K562 (cell line): ENCODE results near the gene KRI1. TPM values are rescaled to one million over a fixed set of nuclear protein-coding genes. Genes with fewer than 3 reads are reported as not detected.
A peak's percentile ranks its signal among the peaks of the same experiment; 100 is the strongest.

Source experiments
- BRCA1 ChIP-seq, 2 experiments: fragments of 450-650 bp in 1 of 2; sonication (generic) in 1 of 2; formaldehyde crosslinking in 1 of 2; IDR thresholded peaks; 2 replicates each; pipeline versions ENCODE4 v1.5.0 to v1.6.1; 2017 to 2020; ENCODE audit warnings: mild to moderate bottlenecking in 1 of 2, missing genetic modification reagents in 1 of 2
- BRF2 ChIP-seq: IDR thresholded peaks from 3 replicates; pipeline ENCODE4 v1.6.1; 2011; ENCODE audit warnings: borderline replicate concordance, mild to moderate bottlenecking; ENCODE audit not compliant: insufficient read length, insufficient read depth
- E2F4 ChIP-seq: sonication (generic); formaldehyde crosslinking; IDR thresholded peaks from 2 replicates; pipeline ENCODE4 v1.8.0; 2022; ENCODE audit warnings: mild to moderate bottlenecking, low read depth, missing genetic modification reagents
- HDAC6 ChIP-seq: IDR thresholded peaks from 2 replicates; pipeline ENCODE4 v1.6.1; 2012; ENCODE audit warnings: low read depth, mild to moderate bottlenecking, control low read depth, inconsistent platforms, low read length, moderate library complexity
- HDGF ChIP-seq: fragments of 450-650 bp; IDR thresholded peaks from 2 replicates; pipeline ENCODE4 v1.6.1; 2016
- JUNB ChIP-seq: fragments of 450-650 bp; formaldehyde crosslinking; conservative IDR thresholded peaks from 2 replicates; pipeline ENCODE4 v1.4.0; 2020; ENCODE audit warnings: mild to moderate bottlenecking
- NFIC ChIP-seq: fragments of 450-650 bp; IDR thresholded peaks from 2 replicates; pipeline ENCODE4 v1.6.1; 2017; ENCODE audit warnings: mild to moderate bottlenecking, inconsistent platforms
- NR2F6 ChIP-seq: fragments of 450-650 bp; formaldehyde crosslinking; IDR thresholded peaks from 2 replicates; pipeline ENCODE4 v1.4.0; 2020; ENCODE audit warnings: mild to moderate bottlenecking
- NR3C1 ChIP-seq: sonication (generic); formaldehyde crosslinking; IDR thresholded peaks from 2 replicates; pipeline ENCODE4 v1.8.1; 2022; ENCODE audit warnings: missing genetic modification reagents
- SIX5 ChIP-seq, 2 experiments: IDR thresholded peaks; 2 replicates each; pipeline ENCODE4 v1.6.1; 2011; ENCODE audit warnings: low read length in 2 of 2, borderline replicate concordance in 1 of 2, low read depth in 1 of 2, mild to moderate bottlenecking in 1 of 2, moderate library complexity in 1 of 2; ENCODE audit not compliant: insufficient read depth in 1 of 2
- TAF15 ChIP-seq: fragments of 200-400 bp; formaldehyde crosslinking; IDR thresholded peaks from 2 replicates; pipeline ENCODE4 v1.6.1; 2017; ENCODE audit warnings: mild to moderate bottlenecking, low read depth, low read length, moderate library complexity
- TBP ChIP-seq: optimal IDR thresholded peaks from 2 replicates; pipeline ENCODE3; 2011; ENCODE audit warnings: low read depth, low read length, improper control_type of control experiment
- ZFP1 ChIP-seq: fragments of 450-650 bp; formaldehyde crosslinking; IDR thresholded peaks from 2 replicates; pipeline ENCODE4 v1.4.0; 2020; ENCODE audit warnings: mild to moderate bottlenecking, mixed read lengths
- ZFP36 ChIP-seq: fragments of 150-350 bp; IDR thresholded peaks from 2 replicates; pipeline ENCODE4 v1.6.1; 2018; ENCODE audit warnings: low read length, low read depth; ENCODE audit not compliant: partially characterized antibody
- ZNF143 ChIP-seq: sonication (generic); formaldehyde crosslinking; IDR thresholded peaks from 2 replicates; pipeline ENCODE4 v1.9.0; 2022; ENCODE audit warnings: mild to moderate bottlenecking, missing genetic modification reagents
- ZNF184 ChIP-seq: sonication (generic); formaldehyde crosslinking; IDR thresholded peaks from 2 replicates; pipeline ENCODE4 v1.5.0; 2020; ENCODE audit warnings: missing genetic modification reagents
- ZNF277 ChIP-seq: fragments of 250-450 bp; sonication (Bioruptor Pico); IDR thresholded peaks from 2 replicates; pipeline ENCODE4 v1.8.0; 2022; ENCODE audit warnings: inconsistent platforms, mild to moderate bottlenecking, moderate library complexity, borderline replicate concordance
- ZNF316 ChIP-seq: fragments of 450-650 bp; IDR thresholded peaks from 2 replicates; pipeline ENCODE4 v1.6.1; 2016
- ZNF324 ChIP-seq: fragments of 250-450 bp; sonication (Bioruptor Pico); IDR thresholded peaks from 2 replicates; pipeline ENCODE4 v1.4.0; 2020; ENCODE audit warnings: mild to moderate bottlenecking
- ZSCAN29 ChIP-seq: fragments of 450-650 bp; IDR thresholded peaks from 2 replicates; pipeline ENCODE4 v1.6.1; 2017
- ZSCAN32 ChIP-seq: fragments of 450-650 bp; formaldehyde crosslinking; IDR thresholded peaks from 2 replicates; pipeline ENCODE4 v1.4.0; 2020; ENCODE audit warnings: mild to moderate bottlenecking, moderate library complexity
- polyA plus RNA-seq, 8 experiments: library from polyadenylated mRNA; depleted of rRNA in 4 of 8; stranded (reverse) in 5 of 8; unstranded in 3 of 8; fragments of >200 nt; fragmentation: Nextera tagmentation in 2 of 8; fragmentation: Illumina TruSeq in 1 of 8; extraction: Ambion mirVana in 2 of 8; extraction: Trizol in 1 of 8; gene quantifications; 2 replicates each; pipeline versions ENCODE4 v1.2.1 to v1.2.3, GENCODE V29; 2011 to 2014; ENCODE audit warnings: inconsistent platforms in 1 of 8, missing spikeins in 1 of 8
- total RNA-seq, 7 experiments: library from RNA; depleted of rRNA in 6 of 7; stranded (reverse); fragments of >200 nt in 6 of 7; fragmentation: Illumina TruSeq in 2 of 7; extraction: Trizol in 2 of 7; gene quantifications; 2 replicates each; pipeline versions ENCODE4 v1.2.1 to v1.2.3, GENCODE V29; 2011 to 2021; ENCODE audit warnings: low replicate concordance in 1 of 7
- TF ChIP-seq, protein P1 (sequence below): sonication (generic); IDR thresholded peaks from 2 replicates; pipeline ENCODE4 v1.6.1; 2016
- TF ChIP-seq, protein P2 (sequence below): sonication (generic); formaldehyde crosslinking; IDR thresholded peaks from 2 replicates; pipeline ENCODE4 v1.4.0; 2020; ENCODE audit warnings: mild to moderate bottlenecking, missing genetic modification reagents

Gene KRI1
- total and polyA plus RNA-seq, 9 of the 15 experiments (the other 6 are each of a cell fraction or from before 2014, with no cell fraction given), result 1.1 to 50.7 (median 24.7) TPM

DNA sequence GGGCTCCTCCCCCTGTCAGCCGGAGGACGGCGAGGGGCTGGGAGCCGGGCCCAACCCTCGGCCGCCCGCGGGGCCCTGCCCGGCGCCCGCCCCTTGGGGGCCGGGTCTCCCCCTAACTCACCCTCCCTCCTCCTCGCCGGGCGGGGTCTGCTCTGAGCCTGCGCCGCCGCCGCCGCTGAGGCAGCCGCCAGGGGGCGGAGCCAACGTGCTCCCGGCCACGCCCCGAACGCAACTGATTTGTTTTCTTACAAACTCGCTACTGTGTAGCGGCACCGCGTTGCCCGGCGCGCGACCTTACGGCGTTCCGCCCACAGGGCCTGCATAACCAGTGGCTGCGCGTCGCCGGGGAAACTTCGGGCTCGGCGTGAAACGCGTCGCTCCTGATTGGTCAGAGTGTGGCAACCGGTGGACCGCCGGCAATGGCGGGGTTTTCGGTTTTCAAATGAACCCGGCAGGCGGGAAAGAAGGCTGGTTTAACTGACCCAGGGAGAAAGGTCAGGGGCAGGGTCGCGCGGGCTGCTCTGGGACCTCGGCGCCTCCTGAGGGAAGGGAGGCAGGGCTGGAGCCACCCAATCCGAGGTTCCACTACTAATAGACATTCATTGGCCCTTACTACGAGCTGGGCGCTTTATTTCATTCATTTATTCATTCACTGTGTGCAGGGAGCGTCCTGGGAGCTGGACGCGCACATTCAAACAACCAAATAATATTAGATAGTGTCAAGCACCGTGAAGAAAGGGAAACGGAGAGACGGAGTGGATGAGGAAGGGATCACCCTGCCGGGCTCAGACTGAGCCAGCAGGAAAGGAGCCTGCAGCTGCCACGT lies 3.2 kb upstream of the KRI1 start, which contains the start of gene CDKN2D (continued):
- TF ChIP-seq BRF2 (no peak), HDGF (no peak), BRCA1 (IDR thresholded peaks at IDR 0.05) (no peak), BRCA1 (CRISPR knock-in tag; IDR thresholded peaks at IDR 0.05) (no peak), JUNB (CRISPR knock-in tag) (no peak), ZNF143 (CRISPR knock-in tag) (no peak), HDAC6 (no peak), ZFP36 (no peak), TAF15 (no peak), NFIC (no peak), ZNF316 (no peak), TBP (peak; percentile 60), ZNF277 (CRISPR knock-in tag) (no peak), ZNF324 (CRISPR knock-in tag) (no peak), ZNF184 (CRISPR knock-in tag) (no peak), ZSCAN32 (CRISPR knock-in tag) (no peak), NR3C1 (CRISPR knock-in tag) (no peak), E2F4 (CRISPR knock-in tag) (peak; percentile 98), ZSCAN29 (no peak), NR2F6 (CRISPR knock-in tag) (no peak), SIX5 (IDR thresholded peaks at IDR 0.05; ENCODE audit: borderline replicate concordance in 1 of 2, insufficient read depth in 1 of 2, low read depth in 1 of 2, low read length in 2 of 2) (no peak), ZFP1 (CRISPR knock-in tag) (no peak)
- TF ChIP-seq, protein P1, sequence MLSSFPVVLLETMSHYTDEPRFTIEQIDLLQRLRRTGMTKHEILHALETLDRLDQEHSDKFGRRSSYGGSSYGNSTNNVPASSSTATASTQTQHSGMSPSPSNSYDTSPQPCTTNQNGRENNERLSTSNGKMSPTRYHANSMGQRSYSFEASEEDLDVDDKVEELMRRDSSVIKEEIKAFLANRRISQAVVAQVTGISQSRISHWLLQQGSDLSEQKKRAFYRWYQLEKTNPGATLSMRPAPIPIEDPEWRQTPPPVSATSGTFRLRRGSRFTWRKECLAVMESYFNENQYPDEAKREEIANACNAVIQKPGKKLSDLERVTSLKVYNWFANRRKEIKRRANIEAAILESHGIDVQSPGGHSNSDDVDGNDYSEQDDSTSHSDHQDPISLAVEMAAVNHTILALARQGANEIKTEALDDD, result 0 out of 2 replicates have a peak, but pooled peaks have one; percentile 6
- TF ChIP-seq, protein P2, sequence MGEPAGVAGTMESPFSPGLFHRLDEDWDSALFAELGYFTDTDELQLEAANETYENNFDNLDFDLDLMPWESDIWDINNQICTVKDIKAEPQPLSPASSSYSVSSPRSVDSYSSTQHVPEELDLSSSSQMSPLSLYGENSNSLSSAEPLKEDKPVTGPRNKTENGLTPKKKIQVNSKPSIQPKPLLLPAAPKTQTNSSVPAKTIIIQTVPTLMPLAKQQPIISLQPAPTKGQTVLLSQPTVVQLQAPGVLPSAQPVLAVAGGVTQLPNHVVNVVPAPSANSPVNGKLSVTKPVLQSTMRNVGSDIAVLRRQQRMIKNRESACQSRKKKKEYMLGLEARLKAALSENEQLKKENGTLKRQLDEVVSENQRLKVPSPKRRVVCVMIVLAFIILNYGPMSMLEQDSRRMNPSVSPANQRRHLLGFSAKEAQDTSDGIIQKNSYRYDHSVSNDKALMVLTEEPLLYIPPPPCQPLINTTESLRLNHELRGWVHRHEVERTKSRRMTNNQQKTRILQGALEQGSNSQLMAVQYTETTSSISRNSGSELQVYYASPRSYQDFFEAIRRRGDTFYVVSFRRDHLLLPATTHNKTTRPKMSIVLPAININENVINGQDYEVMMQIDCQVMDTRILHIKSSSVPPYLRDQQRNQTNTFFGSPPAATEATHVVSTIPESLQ (CRISPR knock-in tag), result peak; percentile 44; the same call in 1 of the 2 replicates
